KMS-11 (cell line): Measurements from ENCODE around the gene FAM83F.

Experiments
- H2AFZ ChIP-seq: fragments of 200-600 bp; sonication (generic); 2 replicates; pipeline ENCODE4 v1.6.1; 2016; ENCODE audit warnings: antibody characterized with exemption, mixed run types, low read depth
- H3K27ac ChIP-seq: fragments of 200-600 bp; sonication (generic); 2 replicates; pipeline ENCODE4 v1.6.1; 2016; ENCODE audit warnings: mild to moderate bottlenecking, mixed run types
- H3K27me3 ChIP-seq: fragments of 200-600 bp; sonication (generic); 2 replicates; pipeline ENCODE4 v1.6.1; 2017; ENCODE audit warnings: mild to moderate bottlenecking, low read depth, mixed run types, moderate library complexity; ENCODE audit not compliant: insufficient read depth
- H3K36me3 ChIP-seq: fragments of 200-600 bp; sonication (generic); 2 replicates; pipeline ENCODE4 v1.6.1; 2017; ENCODE audit warnings: mild to moderate bottlenecking, mixed run types; ENCODE audit not compliant: insufficient read depth
- H3K4me1 ChIP-seq: fragments of 200-600 bp; sonication (generic); 2 replicates; pipeline ENCODE4 v1.6.1; 2016; ENCODE audit warnings: mild to moderate bottlenecking, low read depth, mixed run types; ENCODE audit not compliant: poor library complexity, severe bottlenecking
- H3K4me2 ChIP-seq: fragments of 200-600 bp; sonication (generic); 2 replicates; pipeline ENCODE4 v1.7.0; 2016; ENCODE audit warnings: mild to moderate bottlenecking, mixed run types
- H3K4me3 ChIP-seq: fragments of 200-600 bp; sonication (generic); IDR thresholded peaks from 2 replicates; pipeline ENCODE4 v1.6.1; 2017; ENCODE audit warnings: low read depth, low read length, mixed read lengths; ENCODE audit not compliant: insufficient read depth
- H3K79me2 ChIP-seq: fragments of 200-600 bp; sonication (generic); 2 replicates; pipeline ENCODE4 v1.6.1; 2016; ENCODE audit warnings: low read depth, mixed run types; ENCODE audit not compliant: insufficient read depth
- H3K9ac ChIP-seq: fragments of 200-600 bp; sonication (generic); 2 replicates; pipeline ENCODE4 v1.6.1; 2016; ENCODE audit warnings: mild to moderate bottlenecking, mixed run types
- H4K20me1 ChIP-seq: fragments of 200-600 bp; sonication (generic); 2 replicates; pipeline ENCODE4 v1.6.1; 2016; ENCODE audit warnings: mild to moderate bottlenecking, mixed run types; ENCODE audit not compliant: insufficient read depth
- TF ChIP-seq, protein P1 (sequence below): fragments of 200-600 bp; sonication (generic); conservative IDR thresholded peaks from 2 replicates; pipeline ENCODE4 v1.6.1; 2017; ENCODE audit warnings: low read depth, mild to moderate bottlenecking, antibody characterized with exemption, low read length, moderate library complexity, mixed read lengths

The FAM83F gene

DNA sequence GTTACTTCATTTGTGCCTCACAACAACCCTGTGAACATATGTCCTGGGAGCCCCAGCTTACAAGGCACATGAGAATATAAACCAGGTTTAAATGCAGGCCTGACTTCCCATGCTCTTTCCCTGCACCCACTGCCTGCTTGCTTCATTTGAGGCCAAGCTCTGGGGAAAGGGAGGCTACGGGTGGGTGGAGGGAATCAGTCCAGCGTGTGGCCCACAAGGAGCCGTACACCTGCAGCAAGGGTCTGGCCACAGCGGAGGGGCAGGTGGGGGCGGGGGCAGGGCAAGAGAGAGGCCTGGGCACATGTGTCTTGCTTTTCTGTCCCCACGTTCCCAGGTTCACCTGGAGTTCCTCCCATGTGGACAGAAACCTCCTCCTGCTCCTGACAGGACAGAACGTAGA, 26.2 kb downstream of the FAM83F start:
- H3K79me2 ChIP-seq: no peaks in the 10 kb centered on the region
- no peaks in the 10 kb centered on the region; the same call in 1 of the 2 replicates for H3K27me3 ChIP-seq
- no peaks in the 10 kb centered on the region for H3K36me3 ChIP-seq
- TF ChIP-seq, protein P1, sequence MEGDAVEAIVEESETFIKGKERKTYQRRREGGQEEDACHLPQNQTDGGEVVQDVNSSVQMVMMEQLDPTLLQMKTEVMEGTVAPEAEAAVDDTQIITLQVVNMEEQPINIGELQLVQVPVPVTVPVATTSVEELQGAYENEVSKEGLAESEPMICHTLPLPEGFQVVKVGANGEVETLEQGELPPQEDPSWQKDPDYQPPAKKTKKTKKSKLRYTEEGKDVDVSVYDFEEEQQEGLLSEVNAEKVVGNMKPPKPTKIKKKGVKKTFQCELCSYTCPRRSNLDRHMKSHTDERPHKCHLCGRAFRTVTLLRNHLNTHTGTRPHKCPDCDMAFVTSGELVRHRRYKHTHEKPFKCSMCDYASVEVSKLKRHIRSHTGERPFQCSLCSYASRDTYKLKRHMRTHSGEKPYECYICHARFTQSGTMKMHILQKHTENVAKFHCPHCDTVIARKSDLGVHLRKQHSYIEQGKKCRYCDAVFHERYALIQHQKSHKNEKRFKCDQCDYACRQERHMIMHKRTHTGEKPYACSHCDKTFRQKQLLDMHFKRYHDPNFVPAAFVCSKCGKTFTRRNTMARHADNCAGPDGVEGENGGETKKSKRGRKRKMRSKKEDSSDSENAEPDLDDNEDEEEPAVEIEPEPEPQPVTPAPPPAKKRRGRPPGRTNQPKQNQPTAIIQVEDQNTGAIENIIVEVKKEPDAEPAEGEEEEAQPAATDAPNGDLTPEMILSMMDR: no peak
- no peak overlapping the region for H3K4me2 ChIP-seq
- no peak overlapping the region for H2AFZ ChIP-seq
- H3K27ac ChIP-seq: no peak overlapping the region
- H3K4me1 ChIP-seq: peaks cover 4% of the 10 kb centered on the region
- H3K9ac ChIP-seq: no peak overlapping the region
- no peak overlapping the region for H3K4me3 ChIP-seq
- no peaks in the 10 kb centered on the region for H4K20me1 ChIP-seq

DNA sequence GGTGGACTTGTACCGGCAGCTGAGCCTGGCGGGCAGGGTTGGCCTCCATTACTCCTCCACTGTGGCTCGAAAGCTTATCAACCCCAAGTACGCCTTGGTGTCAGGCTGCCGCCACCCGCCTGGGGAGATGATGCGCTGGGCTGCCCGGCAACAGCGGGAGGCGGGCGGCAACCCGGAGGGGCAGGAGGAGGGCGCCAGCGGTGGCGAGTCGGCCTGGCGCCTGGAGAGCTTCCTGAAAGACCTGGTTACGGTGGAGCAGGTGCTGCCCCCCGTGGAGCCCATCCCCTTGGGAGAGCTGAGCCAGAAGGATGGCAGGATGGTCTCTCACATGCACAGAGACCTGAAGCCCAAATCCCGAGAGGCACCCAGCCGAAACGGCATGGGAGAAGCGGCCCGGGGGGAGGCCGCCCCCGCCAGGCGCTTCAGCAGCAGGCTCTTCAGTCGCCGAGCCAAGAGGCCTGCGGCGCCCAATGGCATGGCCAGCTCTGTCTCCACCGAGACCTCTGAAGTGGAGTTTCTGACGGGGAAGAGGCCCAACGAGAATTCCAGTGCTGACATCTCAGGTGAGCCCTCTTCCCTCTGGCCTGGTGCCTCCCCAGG, 26.7 kb downstream of the FAM83F start:
- no peak overlapping the region for H3K9ac ChIP-seq
- TF ChIP-seq, protein P1: no peak
- peaks cover 4% of the 10 kb centered on the region for H3K4me1 ChIP-seq
- no peak overlapping the region for H3K4me2 ChIP-seq
- H3K27ac ChIP-seq: no peak overlapping the region
- no peaks in the 10 kb centered on the region for H4K20me1 ChIP-seq
- no peaks in the 10 kb centered on the region for H3K79me2 ChIP-seq
- no peaks in the 10 kb centered on the region; the same call in 1 of the 2 replicates for H3K27me3 ChIP-seq
- no peak overlapping the region for H2AFZ ChIP-seq
- H3K36me3 ChIP-seq: no peaks in the 10 kb centered on the region
- H3K4me3 ChIP-seq: no peak overlapping the region

DNA sequence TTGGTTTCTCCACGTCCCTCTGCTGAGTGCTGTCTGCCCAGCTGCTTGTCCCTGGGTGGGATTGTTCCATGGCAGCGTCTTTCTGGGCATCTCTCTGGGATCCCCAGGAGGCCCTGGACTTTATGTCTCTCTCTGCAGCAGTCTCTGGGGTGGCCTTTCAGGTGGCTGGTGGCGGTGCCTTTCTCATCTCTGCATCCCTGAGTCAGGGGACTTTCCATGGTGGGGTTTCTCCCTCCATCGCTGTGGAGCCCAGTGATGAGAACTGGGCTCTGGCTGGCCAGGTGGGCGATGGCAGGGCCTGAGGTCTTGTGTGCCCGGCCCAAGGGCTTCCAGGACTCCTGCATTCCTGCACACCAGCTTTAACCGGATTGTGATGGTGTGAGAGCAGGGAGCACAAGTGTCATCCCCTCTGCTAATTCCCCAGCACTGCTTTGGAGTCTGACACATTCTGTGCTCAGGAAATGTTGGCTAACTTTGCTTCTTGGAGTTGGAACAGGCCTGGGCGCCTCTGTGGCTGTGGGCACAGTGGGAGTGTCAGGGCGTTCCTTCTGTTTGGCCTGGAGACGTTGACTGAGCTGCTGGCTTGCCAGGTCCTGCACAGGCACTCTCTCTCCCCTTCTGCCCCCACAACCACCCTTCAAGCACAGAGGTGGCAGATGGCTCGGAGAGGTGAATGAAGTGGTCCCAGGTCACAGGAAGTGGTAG, 27.9 kb downstream of the FAM83F start:
- Histone ChIP-seq H3K27me3 (no peaks in the 10 kb centered on the region; the same call in 1 of the 2 replicates), H3K4me1 (peaks cover 4% of the 10 kb centered on the region), H3K36me3 (no peaks in the 10 kb centered on the region), H3K4me2 (no peak overlapping the region), H4K20me1 (no peaks in the 10 kb centered on the region), H3K27ac (no peak overlapping the region), H2AFZ (no peak overlapping the region), H3K4me3 (no peak overlapping the region), H3K79me2 (no peaks in the 10 kb centered on the region), H3K9ac (no peak overlapping the region)
- TF ChIP-seq, protein P1: no peak

DNA sequence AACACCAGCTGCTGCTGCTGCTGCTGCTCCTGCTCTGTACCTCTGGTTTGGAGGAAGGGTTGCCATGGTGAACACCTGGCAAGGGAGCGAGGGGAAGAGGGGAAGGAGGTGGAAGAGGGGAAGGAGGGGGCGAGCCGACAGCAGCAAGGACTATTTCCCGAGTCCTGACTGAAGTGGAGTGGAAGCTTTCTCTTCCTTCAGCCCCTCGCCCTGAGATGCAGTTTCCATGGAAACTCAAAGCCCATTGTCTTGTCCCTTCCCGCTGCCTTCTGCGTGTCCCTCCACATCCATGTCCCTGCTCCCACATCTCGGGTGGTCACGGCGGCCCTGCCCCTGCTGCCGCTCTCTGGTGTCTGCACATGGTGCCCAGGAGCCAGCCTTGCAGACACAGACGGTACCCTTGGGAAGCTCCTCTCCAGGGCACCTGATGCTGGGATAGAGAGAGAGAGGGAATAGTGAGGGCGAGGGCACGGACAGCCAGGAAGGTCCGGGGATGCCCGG, 28.6 kb downstream of the FAM83F start:
- H3K27ac ChIP-seq: no peak overlapping the region
- peaks cover 4% of the 10 kb centered on the region for H3K4me1 ChIP-seq
- no peak overlapping the region for H2AFZ ChIP-seq
- H3K4me3 ChIP-seq: no peak overlapping the region
- H3K9ac ChIP-seq: no peak overlapping the region
- H3K27me3 ChIP-seq: no peaks in the 10 kb centered on the region; the same call in 1 of the 2 replicates
- H3K79me2 ChIP-seq: no peaks in the 10 kb centered on the region
- H3K36me3 ChIP-seq: no peaks in the 10 kb centered on the region
- H4K20me1 ChIP-seq: no peaks in the 10 kb centered on the region
- H3K4me2 ChIP-seq: no peak overlapping the region
- TF ChIP-seq, protein P1: no peak
